Natural killer cell (primary cell): Measurements from ENCODE around the gene ZNF407. TPM values are rescaled to one million over a fixed set of nuclear protein-coding genes. Genes with fewer than 3 reads are reported as not detected.

Experiments used
- ATAC-seq, 3 donors: fragments of 150-1000 bp in 2 of 3; fragments of 200-7000 bp in 1 of 3; cut with Tn5 transposase; 1 replicate in 1 of 3; 2 replicates in 2 of 3; pipeline ENCODE4 v1.10.0; 2021; ENCODE audit warnings: mild to moderate bottlenecking in 2 of 3, moderate library complexity in 2 of 3
- DNase-seq, 2 donors: peaks; one replicate each; pipeline versions ENCODE4 v3.0.0 to v3.0.0-alpha.2; 2013 to 2021; ENCODE audit warnings: mixed read lengths in 1 of 2
- H3K27ac ChIP-seq: one replicate; pipeline ENCODE4 v1.5.1; 2013; ENCODE audit warnings: mild to moderate bottlenecking, low read length
- H3K27me3 ChIP-seq: one replicate; pipeline ENCODE4 v1.6.1; 2013; ENCODE audit warnings: low read length; ENCODE audit not compliant: control insufficient read depth, insufficient read depth
- H3K36me3 ChIP-seq: one replicate; pipeline ENCODE4 v1.6.1; 2013; ENCODE audit warnings: low read length; ENCODE audit not compliant: control insufficient read depth, insufficient read depth
- H3K4me1 ChIP-seq: one replicate; pipeline ENCODE4 v1.6.1; 2013; ENCODE audit warnings: low read length; ENCODE audit not compliant: control insufficient read depth, insufficient read depth
- H3K4me3 ChIP-seq: one replicate; pipeline ENCODE4 v1.5.1; 2013; ENCODE audit warnings: low read length
- H3K9me3 ChIP-seq: one replicate; pipeline ENCODE4 v1.6.1; 2013; ENCODE audit warnings: low read length; ENCODE audit not compliant: control insufficient read depth, insufficient read depth
- H3K27ac Mint-ChIP-seq, 2 donors: one replicate each; pipeline ENCODE4 v1.8.0; 2022; ENCODE audit warnings: mild to moderate bottlenecking in 2 of 2, mixed read lengths in 2 of 2, moderate library complexity in 1 of 2
- H3K27me3 Mint-ChIP-seq, 2 donors: one replicate each; pipeline ENCODE4 v1.8.0; 2022; ENCODE audit warnings: low read depth in 2 of 2, mixed read lengths in 2 of 2
- H3K36me3 Mint-ChIP-seq: one replicate; pipeline ENCODE4 v1.8.0; 2022; ENCODE audit warnings: mixed read lengths
- H3K4me1 Mint-ChIP-seq, 2 donors: one replicate each; pipeline ENCODE4 v1.8.0; 2022; ENCODE audit warnings: mixed read lengths in 2 of 2
- H3K4me3 Mint-ChIP-seq: one replicate; pipeline ENCODE4 v1.8.0; 2022; ENCODE audit warnings: mild to moderate bottlenecking, moderate library complexity, mixed read lengths
- H3K9me3 Mint-ChIP-seq, 2 donors: one replicate each; pipeline ENCODE4 v1.8.0; 2022; ENCODE audit warnings: mixed read lengths in 2 of 2
- WGBS: methylation state at CpG from one replicate; pipeline ENCODE4 v1.1.7; 2013; ENCODE audit warnings: missing lambda C conversion rate; ENCODE audit not compliant: insufficient coverage; 5-methylcytosine and 5-hydroxymethylcytosine counted together
- intact Hi-C: fragments of 100-400 bp; cut with micrococcal nuclease; formaldehyde crosslinking; loops from one replicate; pipeline ENCODE4 v1.14.2; 2022
- total RNA-seq, 4 donors: library from RNA; stranded (reverse); fragments of 120-200 nt in 1 of 4; gene quantifications; one replicate each; pipeline versions ENCODE4 v1.2.3 to v1.2.4, GENCODE V29; 2013 to 2022
- TF ChIP-seq, protein P1 (sequence below): fragments of 200-600 bp; IDR thresholded peaks from one replicate; pipeline ENCODE4 v1.8.0; 2022; ENCODE audit warnings: antibody characterized with exemption

The ZNF407 gene
- total RNA-seq, 3 donors from 2014 or later (not counting 1 experiment from before 2014, with no cell fraction given), result 28.4 to 36.7 (median 36.3) TPM

GRCh38 chr18:75070235-75070624 is 472.6 kb downstream of the ZNF407 start:
- Mint-ChIP-seq H3K27ac (peak overlapping the region; percentile 94 to 96), H3K36me3 (no peaks in the 10 kb centered on the region), H3K4me3 (peak overlapping the region; percentile 84), H3K4me1 (peaks cover 29% of the 10 kb centered on the region in 2 donors), H3K27me3 (no peaks in the 10 kb centered on the region), H3K9me3 (no peaks in the 10 kb centered on the region)
- WGBS, result 94% methylated on average over 16 of the region's 16 CpGs
- DNase-seq, result no peak
- Histone ChIP-seq H3K36me3 (no peaks in the 10 kb centered on the region), H3K4me1 (peaks cover 31% of the 10 kb centered on the region), H3K27ac (peak overlapping the region; percentile 86), H3K9me3 (peaks cover 20% of the 10 kb centered on the region), H3K4me3 (no peak overlapping the region), H3K27me3 (no peaks in the 10 kb centered on the region)
- TF ChIP-seq, protein P1, sequence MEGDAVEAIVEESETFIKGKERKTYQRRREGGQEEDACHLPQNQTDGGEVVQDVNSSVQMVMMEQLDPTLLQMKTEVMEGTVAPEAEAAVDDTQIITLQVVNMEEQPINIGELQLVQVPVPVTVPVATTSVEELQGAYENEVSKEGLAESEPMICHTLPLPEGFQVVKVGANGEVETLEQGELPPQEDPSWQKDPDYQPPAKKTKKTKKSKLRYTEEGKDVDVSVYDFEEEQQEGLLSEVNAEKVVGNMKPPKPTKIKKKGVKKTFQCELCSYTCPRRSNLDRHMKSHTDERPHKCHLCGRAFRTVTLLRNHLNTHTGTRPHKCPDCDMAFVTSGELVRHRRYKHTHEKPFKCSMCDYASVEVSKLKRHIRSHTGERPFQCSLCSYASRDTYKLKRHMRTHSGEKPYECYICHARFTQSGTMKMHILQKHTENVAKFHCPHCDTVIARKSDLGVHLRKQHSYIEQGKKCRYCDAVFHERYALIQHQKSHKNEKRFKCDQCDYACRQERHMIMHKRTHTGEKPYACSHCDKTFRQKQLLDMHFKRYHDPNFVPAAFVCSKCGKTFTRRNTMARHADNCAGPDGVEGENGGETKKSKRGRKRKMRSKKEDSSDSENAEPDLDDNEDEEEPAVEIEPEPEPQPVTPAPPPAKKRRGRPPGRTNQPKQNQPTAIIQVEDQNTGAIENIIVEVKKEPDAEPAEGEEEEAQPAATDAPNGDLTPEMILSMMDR, result no peak
- no peak for ATAC-seq
- intact Hi-C loops, result no loop called here

DNA sequence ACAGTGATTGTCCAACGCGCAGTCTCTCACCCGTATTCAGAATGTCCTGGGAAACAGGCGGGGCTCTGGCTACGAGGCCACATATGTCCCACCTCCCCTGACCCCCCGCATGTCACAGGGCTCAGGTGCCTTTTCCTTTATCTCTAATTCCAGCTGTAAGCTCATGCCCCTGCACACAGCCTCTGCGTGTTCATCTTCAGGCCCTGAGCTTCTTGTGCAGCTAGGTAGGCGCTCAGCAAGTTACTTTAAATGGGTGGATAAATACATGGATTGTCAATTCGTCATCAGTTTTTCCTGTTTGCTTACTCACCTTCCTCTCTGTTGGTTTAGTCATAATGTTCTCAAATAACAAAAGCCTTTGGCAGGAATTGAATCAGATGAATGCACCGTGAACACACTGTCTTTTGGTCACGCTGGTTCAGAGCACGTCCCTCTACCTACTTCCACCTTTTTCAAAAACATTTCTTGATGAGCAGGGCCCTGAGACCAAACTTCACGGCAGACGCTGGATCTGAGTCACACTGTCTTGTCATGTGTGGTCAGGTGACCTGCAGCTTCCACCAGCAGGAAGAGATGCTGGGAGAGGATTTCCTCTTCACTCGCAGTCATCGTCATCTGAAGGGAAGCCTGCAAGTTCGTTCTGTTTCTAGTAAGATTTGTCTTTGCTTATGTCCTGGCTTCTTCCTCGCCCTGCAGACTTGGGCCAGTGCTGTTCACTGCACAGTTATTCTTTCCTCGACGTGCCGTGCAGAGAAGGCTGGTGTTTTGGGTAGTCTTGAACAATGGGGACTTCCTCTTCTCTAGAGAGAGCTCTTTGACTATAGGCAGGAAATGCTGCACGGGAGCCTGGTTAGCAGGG is 473.2 kb downstream of the ZNF407 start:
- Mint-ChIP-seq H3K27me3 (no peaks in the 10 kb centered on the region), H3K9me3 (no peaks in the 10 kb centered on the region), H3K4me1 (peaks cover 29% of the 10 kb centered on the region in 2 donors), H3K4me3 (peak overlapping the region; percentile 84), H3K36me3 (no peaks in the 10 kb centered on the region), H3K27ac (peak overlapping the region; percentile 94 to 96)
- H3K27me3 ChIP-seq, result no peaks in the 10 kb centered on the region
- H3K36me3 ChIP-seq, result no peaks in the 10 kb centered on the region
- WGBS, result 32% methylated on average over 22 of the region's 22 CpGs
- peak; percentile 81 to 83 (median 82) for ATAC-seq
- peaks cover 31% of the 10 kb centered on the region for H3K4me1 ChIP-seq
- TF ChIP-seq, protein P1, result no peak
- peak overlapping the region; percentile 41 for H3K4me3 ChIP-seq
- intact Hi-C loops, result no loop called here
- DNase-seq, result peak; percentile 46 to 84
- peaks cover 20% of the 10 kb centered on the region for H3K9me3 ChIP-seq
- H3K27ac ChIP-seq, result peak overlapping the region; percentile 86

- Histone ChIP-seq H3K36me3 (no peaks in the 10 kb centered on the region), H3K4me1 (peaks cover 31% of the 10 kb centered on the region), H3K9me3 (peaks cover 20% of the 10 kb centered on the region), H3K27ac (peak overlapping the region; percentile 86), H3K4me3 (peak overlapping the region; percentile 41), H3K27me3 (no peaks in the 10 kb centered on the region)
- H3K4me1 Mint-ChIP-seq, result peaks cover 29% of the 10 kb centered on the region in 2 donors
- H3K27ac Mint-ChIP-seq, result peak overlapping the region; percentile 94 to 96
- peak overlapping the region; percentile 84 for H3K4me3 Mint-ChIP-seq
- DNase-seq, result no peak
- H3K9me3 Mint-ChIP-seq, result peaks cover under 1% of the 10 kb centered on the region in 2 donors
- ATAC-seq, result no peak
- H3K27me3 Mint-ChIP-seq, result no peaks in the 10 kb centered on the region
- 41% methylated on average over 9 of the region's 9 CpGs for WGBS
- intact Hi-C loops, result no loop called here
- TF ChIP-seq, protein P1, result no peak
- H3K36me3 Mint-ChIP-seq, result no peaks in the 10 kb centered on the region
Observed at GRCh38 chr18:75071484-75071785, 473.8 kb downstream of the ZNF407 start.
